Measurements from ENCODE around the gene BAD. TPM values are rescaled to one million over a fixed set of nuclear protein-coding genes. Genes with fewer than 3 reads are reported as not detected.

Gene BAD
- total and polyA plus RNA-seq, 10 of the 15 experiments (the other 5 are each of a cell fraction or from before 2014, with no cell fraction given): 1.5 to 67.2 (median 39.6) TPM

DNA sequence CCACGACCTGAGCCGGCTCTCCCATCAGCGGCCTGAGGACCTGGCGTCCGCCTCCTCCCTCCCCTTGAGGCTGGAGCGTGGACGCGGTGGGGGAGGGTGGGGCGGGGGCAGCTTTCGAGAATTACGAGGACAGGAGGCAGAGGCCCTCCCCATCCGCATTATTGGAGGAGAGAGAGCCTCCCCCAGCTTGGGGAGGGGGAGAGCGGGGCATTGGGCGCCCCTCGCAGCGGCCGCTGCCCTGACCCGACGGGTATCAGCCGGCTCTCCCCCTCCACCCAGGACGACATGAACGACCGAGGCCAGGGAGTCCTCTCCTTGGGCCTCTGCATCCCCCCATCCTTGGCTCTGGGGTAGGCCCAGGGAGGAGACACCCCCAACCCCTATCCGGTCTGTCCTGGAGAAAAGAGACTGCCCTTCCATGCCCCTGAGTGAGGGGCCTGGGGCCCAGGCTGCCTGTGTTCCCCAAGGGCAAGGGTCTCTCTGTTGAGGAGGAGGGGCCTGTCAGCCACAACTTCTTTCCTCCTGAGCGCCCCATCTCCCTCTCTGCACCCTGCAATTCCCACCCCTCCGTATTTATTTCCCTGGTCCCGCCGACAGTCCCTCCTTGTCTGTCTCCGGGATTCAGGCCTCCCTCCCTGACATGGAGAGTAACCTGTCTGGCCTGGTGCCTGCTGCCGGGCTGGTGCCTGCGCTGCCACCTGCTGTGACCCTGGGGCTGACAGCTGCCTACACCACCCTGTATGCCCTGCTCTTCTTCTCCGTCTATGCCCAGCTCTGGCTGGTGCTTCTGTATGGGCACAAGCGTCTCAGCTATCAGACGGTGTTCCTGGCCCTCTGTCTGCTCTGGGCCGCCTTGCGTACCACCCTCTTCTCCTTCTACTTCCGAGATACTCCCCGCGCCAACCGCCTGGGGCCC lies 1.7 kb upstream of the BAD start:
- Histone ChIP-seq H3K79me2 (ENCODE audit: control insufficient read depth, insufficient read depth, low read length) (peaks cover 15% of the 10 kb centered on the region), H3K9me3 (replicated peaks; ENCODE audit: control insufficient read depth, insufficient read depth, low read length) (no peaks in the 10 kb centered on the region), H3K27ac (ENCODE audit: control insufficient read depth, insufficient read depth) (no peak overlapping the region; the same call in 1 of the 2 replicates), H3K9ac (ENCODE audit: control insufficient read depth, insufficient read depth, low read length) (peak overlapping the region; percentile 67), H2AFZ (ENCODE audit: control insufficient read depth, low read depth, low read length) (peak overlapping the region; percentile 30; the same call in 1 of the 2 replicates), H3K4me2 (ENCODE audit: control insufficient read depth, insufficient read depth) (peak overlapping the region; percentile 99), H3K27me3 (replicated peaks in 1 of 2; ENCODE audit: control insufficient read depth in 2 of 2, insufficient read depth in 2 of 2, low read length in 1 of 2) (no peaks in the 10 kb centered on the region; a peak in 2 of 4 replicates), H3K4me3 (peak overlapping the region; percentile 86), H3K4me1 (ENCODE audit: control insufficient read depth, insufficient read depth, low read length) (peaks cover 7% of the 10 kb centered on the region), H4K20me1 (ENCODE audit: control insufficient read depth, insufficient read depth) (no peaks in the 10 kb centered on the region), H3K36me3 (ENCODE audit: control insufficient read depth in 2 of 2, insufficient read depth in 2 of 2, low read length in 1 of 2) (peaks cover 0 to 2% of the 10 kb centered on the region in 2 experiments; a peak in 2 of 4 replicates)
- DNase-seq (ENCODE audit: low read depth, low spot score) (no peak), ATAC-seq (peak; percentile 31), FAIRE-seq (peak; percentile 66)
- SMC1A ChIA-PET (ENCODE audit: uncharacterized antibody, unreplicated experiment): interaction anchor here (1.1 to 3.5 kb wide), 5 partner anchors 14 to 80 kb away, joined by 3 to 16 read pairs (median 5); partner anchors contain the start of genes CATSPERZ, PRDX5 and TRMT112
- in situ Hi-C loops (cut with MboI): no loop called here
- RAD21 ChIA-PET (ENCODE audit: unreplicated experiment): interaction anchor here (1.7 to 2.7 kb wide), 4 partner anchors 15 to 80 kb away, joined by 7 to 10 read pairs (median 10); partner anchors contain the start of gene FERMT3
- intact Hi-C loops (cut with micrococcal nuclease; ENCODE audit: unreplicated experiment): loop anchor here (1.0 kb wide), 1 partner anchor 16 kb away; no protein-coding TSS in a partner anchor
- WGBS (ENCODE audit: insufficient coverage, insufficient replicate concordance, low lambda C conversion rate, missing lambda C conversion rate): 28% methylated on average over 33 of the region's 40 CpGs
- CTCF ChIA-PET: interaction anchor here (0.7 to 5.5 kb wide), 5 partner anchors 15 to 81 kb away, joined by 3 to 46 read pairs (median 5); partner anchors contain the start of genes CATSPERZ, ESRRA, PRDX5 and TRMT112
- no TSS peak for BruUV-seq (replicated peaks)
- POLR2A ChIA-PET: interaction anchor here (1.8 to 6.2 kb wide), 3 partner anchors 15 to 40 kb away, joined by 6 to 92 read pairs (median 10); partner anchors contain the start of genes PRDX5 and TRMT112
- TF ChIP-seq, protein P1, sequence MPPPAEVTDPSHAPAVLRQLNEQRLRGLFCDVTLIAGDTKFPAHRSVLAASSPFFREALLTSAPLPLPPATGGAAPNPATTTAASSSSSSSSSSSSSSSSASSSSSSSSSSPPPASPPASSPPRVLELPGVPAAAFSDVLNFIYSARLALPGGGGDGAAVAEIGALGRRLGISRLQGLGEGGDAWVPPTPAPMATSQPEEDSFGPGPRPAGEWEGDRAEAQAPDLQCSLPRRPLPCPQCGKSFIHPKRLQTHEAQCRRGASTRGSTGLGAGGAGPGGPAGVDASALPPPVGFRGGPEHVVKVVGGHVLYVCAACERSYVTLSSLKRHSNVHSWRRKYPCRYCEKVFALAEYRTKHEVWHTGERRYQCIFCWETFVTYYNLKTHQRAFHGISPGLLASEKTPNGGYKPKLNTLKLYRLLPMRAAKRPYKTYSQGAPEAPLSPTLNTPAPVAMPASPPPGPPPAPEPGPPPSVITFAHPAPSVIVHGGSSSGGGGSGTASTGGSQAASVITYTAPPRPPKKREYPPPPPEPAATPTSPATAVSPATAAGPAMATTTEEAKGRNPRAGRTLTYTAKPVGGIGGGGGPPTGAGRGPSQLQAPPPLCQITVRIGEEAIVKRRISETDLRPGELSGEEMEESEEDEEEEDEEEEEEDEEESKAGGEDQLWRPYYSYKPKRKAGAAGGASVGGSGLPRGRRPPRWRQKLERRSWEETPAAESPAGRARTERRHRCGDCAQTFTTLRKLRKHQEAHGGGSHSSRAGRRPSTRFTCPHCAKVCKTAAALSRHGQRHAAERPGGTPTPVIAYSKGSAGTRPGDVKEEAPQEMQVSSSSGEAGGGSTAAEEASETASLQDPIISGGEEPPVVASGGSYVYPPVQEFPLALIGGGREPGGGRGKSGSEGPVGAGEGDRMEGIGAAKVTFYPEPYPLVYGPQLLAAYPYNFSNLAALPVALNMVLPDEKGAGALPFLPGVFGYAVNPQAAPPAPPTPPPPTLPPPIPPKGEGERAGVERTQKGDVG (CRISPR knock-in tag; IDR thresholded peaks at IDR 0.05): no peak
- no peak for TF ChIP-seq ZSCAN29 (IDR thresholded peaks at IDR 0.05)
- TF ChIP-seq, protein P2, sequence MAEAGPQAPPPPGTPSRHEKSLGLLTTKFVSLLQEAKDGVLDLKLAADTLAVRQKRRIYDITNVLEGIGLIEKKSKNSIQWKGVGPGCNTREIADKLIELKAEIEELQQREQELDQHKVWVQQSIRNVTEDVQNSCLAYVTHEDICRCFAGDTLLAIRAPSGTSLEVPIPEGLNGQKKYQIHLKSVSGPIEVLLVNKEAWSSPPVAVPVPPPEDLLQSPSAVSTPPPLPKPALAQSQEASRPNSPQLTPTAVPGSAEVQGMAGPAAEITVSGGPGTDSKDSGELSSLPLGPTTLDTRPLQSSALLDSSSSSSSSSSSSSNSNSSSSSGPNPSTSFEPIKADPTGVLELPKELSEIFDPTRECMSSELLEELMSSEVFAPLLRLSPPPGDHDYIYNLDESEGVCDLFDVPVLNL (IDR thresholded peaks at IDR 0.05; ENCODE audit: low read depth, low read length): no peak
- TF ChIP-seq SMC3 (IDR thresholded peaks at IDR 0.05; ENCODE audit: borderline replicate concordance, low read length): peak; percentile 10; the same call in 1 of the 2 replicates
- TF ChIP-seq, protein P3, sequence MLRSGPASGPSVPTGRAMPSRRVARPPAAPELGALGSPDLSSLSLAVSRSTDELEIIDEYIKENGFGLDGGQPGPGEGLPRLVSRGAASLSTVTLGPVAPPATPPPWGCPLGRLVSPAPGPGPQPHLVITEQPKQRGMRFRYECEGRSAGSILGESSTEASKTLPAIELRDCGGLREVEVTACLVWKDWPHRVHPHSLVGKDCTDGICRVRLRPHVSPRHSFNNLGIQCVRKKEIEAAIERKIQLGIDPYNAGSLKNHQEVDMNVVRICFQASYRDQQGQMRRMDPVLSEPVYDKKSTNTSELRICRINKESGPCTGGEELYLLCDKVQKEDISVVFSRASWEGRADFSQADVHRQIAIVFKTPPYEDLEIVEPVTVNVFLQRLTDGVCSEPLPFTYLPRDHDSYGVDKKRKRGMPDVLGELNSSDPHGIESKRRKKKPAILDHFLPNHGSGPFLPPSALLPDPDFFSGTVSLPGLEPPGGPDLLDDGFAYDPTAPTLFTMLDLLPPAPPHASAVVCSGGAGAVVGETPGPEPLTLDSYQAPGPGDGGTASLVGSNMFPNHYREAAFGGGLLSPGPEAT (IDR thresholded peaks at IDR 0.05; ENCODE audit: low read depth): no peak
- no peak for TF ChIP-seq TCF12 (IDR thresholded peaks at IDR 0.05; ENCODE audit: low read depth, low read length)
- TF ChIP-seq HDGF (IDR thresholded peaks at IDR 0.05): 0 out of 2 replicates have a peak, but pooled peaks have one; percentile 27
- TF ChIP-seq IKZF1 (conservative IDR thresholded peaks at IDR 0.05): no peak
- TF ChIP-seq ESRRA (IDR thresholded peaks at IDR 0.05; ENCODE audit: low read length): no peak
- TF ChIP-seq NBN (IDR thresholded peaks at IDR 0.05): no peak
- no peak for TF ChIP-seq POLR2A (IDR thresholded peaks at IDR 0.05; ENCODE audit: low read depth, low read length)
- TF ChIP-seq, protein P4, sequence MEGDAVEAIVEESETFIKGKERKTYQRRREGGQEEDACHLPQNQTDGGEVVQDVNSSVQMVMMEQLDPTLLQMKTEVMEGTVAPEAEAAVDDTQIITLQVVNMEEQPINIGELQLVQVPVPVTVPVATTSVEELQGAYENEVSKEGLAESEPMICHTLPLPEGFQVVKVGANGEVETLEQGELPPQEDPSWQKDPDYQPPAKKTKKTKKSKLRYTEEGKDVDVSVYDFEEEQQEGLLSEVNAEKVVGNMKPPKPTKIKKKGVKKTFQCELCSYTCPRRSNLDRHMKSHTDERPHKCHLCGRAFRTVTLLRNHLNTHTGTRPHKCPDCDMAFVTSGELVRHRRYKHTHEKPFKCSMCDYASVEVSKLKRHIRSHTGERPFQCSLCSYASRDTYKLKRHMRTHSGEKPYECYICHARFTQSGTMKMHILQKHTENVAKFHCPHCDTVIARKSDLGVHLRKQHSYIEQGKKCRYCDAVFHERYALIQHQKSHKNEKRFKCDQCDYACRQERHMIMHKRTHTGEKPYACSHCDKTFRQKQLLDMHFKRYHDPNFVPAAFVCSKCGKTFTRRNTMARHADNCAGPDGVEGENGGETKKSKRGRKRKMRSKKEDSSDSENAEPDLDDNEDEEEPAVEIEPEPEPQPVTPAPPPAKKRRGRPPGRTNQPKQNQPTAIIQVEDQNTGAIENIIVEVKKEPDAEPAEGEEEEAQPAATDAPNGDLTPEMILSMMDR (IDR thresholded peaks at IDR 0.05 in 2 of 3, conservative IDR thresholded peaks at IDR 0.05 in 1 of 3; ENCODE audit: control insufficient read depth in 2 of 3, extremely low read depth in 1 of 3, insufficient read depth in 1 of 3, low read depth in 3 of 3, low read length in 3 of 3): peak; percentile 26 to 39 (median 34); a peak in 4 of 6 replicates
